Right atrium auricular region (tissue), 2 donors: ENCODE data around the gene GJA3. TPM values are rescaled to one million over a fixed set of nuclear protein-coding genes. Genes with fewer than 3 reads are reported as not detected.
A peak's percentile ranks its signal among the peaks of the same experiment; 100 is the strongest.

Source experiments
- DNase-seq: peaks from one replicate; pipeline ENCODE4 v3.0.0-alpha.2; 2019; ENCODE audit warnings: low spot score
- H3K27ac ChIP-seq, 2 donors: fragments of 200-600 bp; sonication (generic); 1 replicate in 1 of 2; 2 replicates in 1 of 2; pipeline ENCODE4 v1.5.1; 2016 to 2019
- H3K27me3 ChIP-seq, 2 donors: fragments of 200-600 bp; sonication (generic); one replicate each; pipeline versions ENCODE4 v1.5.1 to v1.6.0; 2017 to 2019
- H3K36me3 ChIP-seq: fragments of 200-600 bp; sonication (generic); one replicate; pipeline ENCODE4 v1.5.1; 2016
- H3K4me1 ChIP-seq, 2 donors: fragments of 200-600 bp; sonication (generic); one replicate each; pipeline versions ENCODE4 v1.5.1 to v1.6.0; 2017 to 2019
- H3K4me3 ChIP-seq, 2 donors: fragments of 200-600 bp; sonication (generic); 1 replicate in 1 of 2; 2 replicates in 1 of 2; pipeline ENCODE4 v1.5.1; 2017 to 2019; ENCODE audit warnings: mild to moderate bottlenecking in 1 of 2, moderate library complexity in 1 of 2
- H3K9me3 ChIP-seq, 2 donors: fragments of 200-600 bp; sonication (generic); one replicate each; pipeline ENCODE4 v1.5.1; 2019
- total RNA-seq, 2 donors: library from RNA; depleted of rRNA; stranded (reverse); fragments of >200 nt; gene quantifications; one replicate each; pipeline ENCODE4 v1.1.0, GENCODE V29; 2016
- TF ChIP-seq, protein P1 (sequence below), 2 donors: fragments of 200-600 bp; sonication (generic); IDR thresholded peaks; one replicate each; pipeline ENCODE4 v1.5.1; 2019; ENCODE audit warnings: antibody characterized with exemption in 2 of 2

The GJA3 gene
- total RNA-seq, 2 donors from 2014 or later, result 3.2 to 8.5 TPM

DNA sequence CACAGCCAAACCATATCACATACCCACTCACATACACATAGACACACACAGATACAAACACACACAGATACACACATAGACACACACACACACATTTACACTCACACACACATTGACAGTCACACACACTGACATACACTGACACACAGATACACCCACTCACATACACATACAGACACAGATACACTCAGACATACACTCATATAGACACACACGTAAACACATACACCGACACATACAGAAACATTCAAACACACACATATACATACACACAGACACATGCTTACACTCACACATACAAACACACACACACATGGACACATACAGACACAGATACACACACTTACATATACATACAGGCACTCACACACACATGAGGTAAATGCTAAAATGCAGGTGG, 30.2 kb downstream of the GJA3 start:
- H3K36me3 ChIP-seq, result no peaks in the 10 kb centered on the region
- peaks cover 0 to 30% of the 10 kb centered on the region in 2 donors for H3K4me1 ChIP-seq
- H3K27ac ChIP-seq, result no peak overlapping the region
- no peak overlapping the region for H3K4me3 ChIP-seq
- TF ChIP-seq, protein P1, sequence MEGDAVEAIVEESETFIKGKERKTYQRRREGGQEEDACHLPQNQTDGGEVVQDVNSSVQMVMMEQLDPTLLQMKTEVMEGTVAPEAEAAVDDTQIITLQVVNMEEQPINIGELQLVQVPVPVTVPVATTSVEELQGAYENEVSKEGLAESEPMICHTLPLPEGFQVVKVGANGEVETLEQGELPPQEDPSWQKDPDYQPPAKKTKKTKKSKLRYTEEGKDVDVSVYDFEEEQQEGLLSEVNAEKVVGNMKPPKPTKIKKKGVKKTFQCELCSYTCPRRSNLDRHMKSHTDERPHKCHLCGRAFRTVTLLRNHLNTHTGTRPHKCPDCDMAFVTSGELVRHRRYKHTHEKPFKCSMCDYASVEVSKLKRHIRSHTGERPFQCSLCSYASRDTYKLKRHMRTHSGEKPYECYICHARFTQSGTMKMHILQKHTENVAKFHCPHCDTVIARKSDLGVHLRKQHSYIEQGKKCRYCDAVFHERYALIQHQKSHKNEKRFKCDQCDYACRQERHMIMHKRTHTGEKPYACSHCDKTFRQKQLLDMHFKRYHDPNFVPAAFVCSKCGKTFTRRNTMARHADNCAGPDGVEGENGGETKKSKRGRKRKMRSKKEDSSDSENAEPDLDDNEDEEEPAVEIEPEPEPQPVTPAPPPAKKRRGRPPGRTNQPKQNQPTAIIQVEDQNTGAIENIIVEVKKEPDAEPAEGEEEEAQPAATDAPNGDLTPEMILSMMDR (IDR thresholded peaks at IDR 0.05), result no peak
- no peaks in the 10 kb centered on the region for H3K27me3 ChIP-seq
- H3K9me3 ChIP-seq, result no peaks in the 10 kb centered on the region
- no peak for DNase-seq

DNA sequence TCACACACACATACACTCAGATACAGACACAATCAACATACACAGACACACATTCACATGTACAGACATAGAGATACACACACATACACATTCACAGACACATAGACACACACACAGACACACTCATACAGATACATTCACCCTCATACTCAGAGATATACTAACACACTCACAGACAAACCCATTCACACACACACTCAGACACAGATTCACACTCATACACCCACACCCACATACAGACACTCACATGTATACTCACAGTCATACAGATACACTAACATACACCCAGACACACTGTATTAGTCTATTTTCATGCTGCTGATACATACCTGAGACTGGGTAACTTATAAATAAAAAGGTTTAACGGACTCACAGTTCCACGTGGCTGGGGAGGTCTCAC, 30.8 kb downstream of the GJA3 start:
- TF ChIP-seq, protein P1 (IDR thresholded peaks at IDR 0.05), result no peak
- no peaks in the 10 kb centered on the region for H3K36me3 ChIP-seq
- no peaks in the 10 kb centered on the region for H3K27me3 ChIP-seq
- no peaks in the 10 kb centered on the region for H3K9me3 ChIP-seq
- no peak overlapping the region for H3K27ac ChIP-seq
- DNase-seq, result no peak
- H3K4me1 ChIP-seq, result peaks cover 0 to 36% of the 10 kb centered on the region in 2 donors
- H3K4me3 ChIP-seq, result no peak overlapping the region

GRCh38 chr13:20129076-20129475, 31.8 kb downstream of the GJA3 start:
- TF ChIP-seq, protein P1 (IDR thresholded peaks at IDR 0.05), result no peak
- H3K36me3 ChIP-seq, result no peaks in the 10 kb centered on the region
- H3K27me3 ChIP-seq, result no peaks in the 10 kb centered on the region
- DNase-seq, result no peak
- peak overlapping the region in 1 of 2 donors; percentile 96 for H3K27ac ChIP-seq
- peaks cover 0 to 37% of the 10 kb centered on the region in 2 donors for H3K4me1 ChIP-seq
- H3K9me3 ChIP-seq, result no peaks in the 10 kb centered on the region
- H3K4me3 ChIP-seq, result no peak overlapping the region

- no peak for DNase-seq
- TF ChIP-seq, protein P1 (IDR thresholded peaks at IDR 0.05), result peak in 1 of 2 donors; percentile 63
- Histone ChIP-seq H3K4me3 (peak overlapping the region; percentile 44 to 68), H3K27ac (peak overlapping the region; percentile 95 to 96), H3K9me3 (no peaks in the 10 kb centered on the region), H3K36me3 (no peaks in the 10 kb centered on the region), H3K4me1 (peaks cover 0 to 37% of the 10 kb centered on the region in 2 donors), H3K27me3 (no peaks in the 10 kb centered on the region)
Measured at GRCh38 chr13:20128459-20128931, 32.4 kb downstream of the GJA3 start.

DNA sequence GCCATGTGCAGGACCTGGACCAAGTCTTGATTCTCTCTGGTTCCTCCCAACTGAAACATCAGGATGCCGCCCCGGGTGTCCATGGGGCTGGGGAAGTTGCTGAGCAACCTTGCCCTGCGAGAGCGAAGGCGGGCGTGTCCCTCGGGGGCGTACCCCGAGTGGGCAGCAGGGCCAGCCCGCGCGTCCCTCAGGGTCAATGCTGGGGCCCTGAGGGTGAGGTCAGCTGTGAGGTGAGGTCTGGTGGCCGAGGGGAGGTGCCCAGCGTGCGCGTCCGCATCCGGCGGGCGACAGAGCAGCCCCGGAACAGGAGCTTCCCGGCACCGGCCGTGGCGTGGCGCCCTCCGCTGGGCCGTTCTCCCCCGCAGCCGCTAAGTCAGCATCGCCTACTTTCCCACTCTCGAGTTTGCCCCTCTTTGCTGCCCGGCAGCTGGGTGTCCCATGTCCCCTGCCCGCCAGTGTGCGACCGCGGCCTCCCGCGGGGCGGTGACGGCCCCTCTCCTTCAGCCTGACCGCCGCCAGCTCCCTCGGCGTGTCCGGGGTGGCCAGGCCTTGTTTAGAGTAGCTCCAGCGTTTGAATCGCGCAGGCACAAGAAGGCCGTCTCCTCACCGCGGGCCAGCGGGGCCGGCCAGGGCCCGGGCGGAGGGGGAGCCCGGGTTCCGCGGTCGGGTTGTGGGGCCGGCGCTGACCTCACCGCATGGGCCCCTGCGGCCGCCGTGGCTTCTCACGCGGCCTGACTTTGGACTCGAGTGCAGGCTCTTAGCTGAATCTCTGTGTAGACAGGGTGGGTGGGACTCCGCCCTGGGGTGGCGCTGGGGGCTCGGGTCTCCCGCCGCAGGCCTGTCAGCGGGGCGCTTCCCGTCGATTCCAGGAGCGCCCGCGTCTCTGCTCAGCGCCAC, 33.0 kb downstream of the GJA3 start:
- DNase-seq, result peak; percentile 75
- Histone ChIP-seq H3K4me1 (peaks cover 0 to 37% of the 10 kb centered on the region in 2 donors), H3K4me3 (peak overlapping the region; percentile 44 to 68), H3K27me3 (no peaks in the 10 kb centered on the region), H3K9me3 (no peaks in the 10 kb centered on the region), H3K36me3 (no peaks in the 10 kb centered on the region), H3K27ac (peak overlapping the region; percentile 95 to 96)
- TF ChIP-seq, protein P1 (IDR thresholded peaks at IDR 0.05), result peak in 1 of 2 donors; percentile 78
